ENCODE data around the gene MYO1G.
"Not testable (repeated sequence)": the region's sequence is repeated elsewhere in the genome, so short reads cannot be mapped to it uniquely, and the experiment has no call there.

The MYO1G gene

DNA sequence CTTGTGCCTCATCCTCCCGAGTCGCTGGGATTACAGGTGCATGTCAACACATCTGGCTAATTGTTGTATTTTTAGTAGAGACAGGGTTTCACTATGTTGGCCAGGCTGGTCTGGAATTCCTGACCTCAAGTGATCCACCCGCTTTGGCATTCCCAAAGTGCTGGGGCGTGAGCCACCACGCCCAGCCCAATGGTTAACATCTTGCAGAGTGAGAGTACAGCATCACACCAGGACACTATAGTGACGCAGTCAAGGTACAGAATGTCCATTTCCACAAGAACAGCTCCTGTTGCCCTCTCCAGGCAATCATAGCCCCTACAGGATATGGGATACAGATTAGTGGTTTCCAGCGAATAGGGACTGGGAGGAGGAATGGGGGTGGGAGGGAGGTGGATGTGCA lies 34.0 kb downstream of the MYO1G start:
- in situ Hi-C loops (cut with HindIII; ENCODE audit: low sequenced_read_pairs): no loop called here

GRCh38 chr7:44943631-44944030 lies 35.2 kb downstream of the MYO1G start:
- in situ Hi-C loops (cut with HindIII; ENCODE audit: low sequenced_read_pairs): no loop called here

- in situ Hi-C loops (cut with HindIII; ENCODE audit: low sequenced_read_pairs): no loop called here
Measured at GRCh38 chr7:44937426-44937825, 41.4 kb downstream of the MYO1G start.

DNA sequence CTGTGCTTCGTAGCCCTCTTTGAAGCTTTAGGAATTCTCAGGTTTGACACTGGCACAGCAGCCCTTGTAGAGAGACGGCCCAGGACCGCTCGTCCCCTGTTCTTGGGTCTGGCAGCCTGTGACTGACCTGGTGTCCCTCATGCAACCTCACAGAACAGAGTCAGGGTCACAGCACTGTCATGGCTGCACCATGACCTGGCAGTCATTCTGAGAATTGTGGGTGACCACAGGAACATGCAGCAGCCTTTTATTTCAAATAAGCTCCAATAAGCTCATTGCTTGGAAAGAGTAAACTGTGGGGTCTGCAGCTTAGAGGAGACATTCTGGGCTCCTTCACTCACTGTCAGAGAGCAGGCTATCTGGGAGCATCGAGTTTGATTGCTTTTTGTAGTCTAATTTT lies 42.5 kb downstream of the MYO1G start:
- in situ Hi-C loops (cut with HindIII; ENCODE audit: low sequenced_read_pairs): no loop called here

DNA sequence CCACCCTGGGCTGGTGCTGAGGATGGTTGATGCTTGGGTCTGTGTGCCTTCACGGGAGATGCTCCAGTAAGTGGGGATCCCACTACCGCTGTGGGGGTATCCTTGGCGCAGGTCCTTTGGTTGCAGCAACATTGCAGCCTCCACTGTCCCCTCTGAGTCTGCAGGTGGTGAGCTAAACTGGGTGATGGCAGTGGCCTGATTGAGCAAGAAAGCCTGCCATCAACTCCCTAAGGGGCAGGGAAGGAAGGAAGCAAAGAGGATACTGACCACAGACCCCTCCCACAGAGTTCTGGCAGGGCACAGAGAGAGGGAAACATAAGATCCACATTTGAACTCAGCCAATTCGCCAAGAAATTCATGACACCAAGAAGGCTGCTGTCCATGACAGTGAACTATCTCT lies 43.2 kb downstream of the MYO1G start:
- in situ Hi-C loops (cut with HindIII; ENCODE audit: low sequenced_read_pairs): no loop called here

- in situ Hi-C loops (cut with HindIII; ENCODE audit: low sequenced_read_pairs): no loop called here
Measured at GRCh38 chr7:44935016-44935415, 43.8 kb downstream of the MYO1G start.

DNA sequence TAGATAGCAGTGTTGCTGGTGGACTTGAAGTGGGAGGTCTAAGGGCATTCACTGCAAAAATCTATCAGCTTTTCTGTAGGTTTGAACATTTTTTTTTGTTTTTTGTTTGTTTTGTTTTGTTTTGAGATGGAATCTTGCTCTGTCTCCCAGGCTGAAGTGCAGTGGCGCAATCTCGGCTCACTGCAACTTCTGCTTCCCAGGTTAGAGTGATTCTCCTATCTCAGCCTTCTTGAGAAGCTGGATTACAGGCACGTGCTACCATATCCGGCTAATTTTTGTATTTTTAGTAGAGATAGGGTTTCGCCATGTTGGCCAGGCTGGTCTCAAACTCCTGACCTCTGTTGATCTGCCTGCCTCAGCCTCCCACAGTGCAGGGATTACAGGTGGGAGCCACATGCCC lies 44.3 kb downstream of the MYO1G start:
- in situ Hi-C loops (cut with HindIII; ENCODE audit: low sequenced_read_pairs): not testable (repeated sequence)

GRCh38 chr7:44930921-44931320 lies 47.9 kb downstream of the MYO1G start:
- in situ Hi-C loops (cut with HindIII; ENCODE audit: low sequenced_read_pairs): no loop called here

GRCh38 chr7:44922351-44922694 lies 56.5 kb downstream of the MYO1G start:
- in situ Hi-C loops (cut with HindIII; ENCODE audit: low sequenced_read_pairs): no loop called here

DNA sequence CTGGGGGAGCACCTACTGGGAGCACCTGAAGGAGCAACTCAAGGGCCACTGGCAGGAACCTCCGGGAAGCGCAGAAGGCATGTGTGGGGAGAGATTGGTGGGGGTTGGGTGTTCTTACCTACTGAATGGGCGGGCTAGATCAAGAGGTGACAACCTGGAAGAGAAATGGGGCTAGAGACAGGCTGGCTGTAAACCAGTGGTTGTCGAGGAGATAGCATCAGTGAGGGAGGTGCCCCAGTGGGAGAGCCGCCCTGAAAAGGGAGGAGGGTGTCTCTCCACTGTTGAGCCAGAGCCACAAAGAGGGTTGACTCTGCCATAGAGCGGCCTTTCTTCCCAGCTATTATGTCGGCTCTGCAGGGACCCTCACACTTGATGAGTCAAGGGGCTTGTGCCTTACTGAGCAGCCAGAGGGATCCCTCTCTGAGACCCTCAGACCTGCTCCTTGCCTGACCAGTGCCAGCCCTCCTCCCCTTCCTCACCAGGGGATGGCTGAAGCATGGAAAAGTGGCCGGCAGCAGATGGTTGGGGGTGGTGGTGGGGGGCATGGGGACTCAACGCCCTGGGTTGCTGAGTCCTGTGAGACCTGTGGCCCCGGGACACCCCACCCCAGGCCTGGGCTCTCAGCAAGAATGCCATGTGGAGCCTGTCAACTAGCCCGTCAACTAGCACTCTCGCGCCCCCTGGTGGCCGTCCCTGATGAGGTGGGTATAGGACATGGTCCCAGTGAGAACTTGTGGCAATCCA lies 57.0 kb downstream of the MYO1G start:
- in situ Hi-C loops (cut with HindIII; ENCODE audit: low sequenced_read_pairs): no loop called here

- in situ Hi-C loops (cut with HindIII; ENCODE audit: low sequenced_read_pairs): no loop called here
Measured at GRCh38 chr7:44920119-44920518, 58.7 kb downstream of the MYO1G start.

DNA sequence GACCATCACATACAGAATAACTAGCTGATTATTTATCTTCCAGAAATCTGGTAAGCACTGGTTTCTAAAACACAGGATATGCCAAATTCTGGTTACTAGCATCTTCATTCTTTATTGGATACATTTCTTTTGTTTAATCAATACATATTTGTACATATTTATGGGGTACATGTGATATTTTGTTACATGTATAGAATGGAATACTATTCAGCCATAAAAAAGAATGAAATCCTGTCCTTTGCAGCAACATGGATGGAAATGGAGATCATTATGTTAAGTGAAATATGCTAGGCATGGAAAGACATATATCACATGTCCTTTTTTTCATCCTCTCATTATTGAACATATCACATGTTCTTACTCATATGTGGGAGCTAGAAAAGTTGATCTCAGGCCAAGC lies 60.8 kb downstream of the MYO1G start:
- in situ Hi-C loops (cut with HindIII; ENCODE audit: low sequenced_read_pairs): no loop called here

DNA sequence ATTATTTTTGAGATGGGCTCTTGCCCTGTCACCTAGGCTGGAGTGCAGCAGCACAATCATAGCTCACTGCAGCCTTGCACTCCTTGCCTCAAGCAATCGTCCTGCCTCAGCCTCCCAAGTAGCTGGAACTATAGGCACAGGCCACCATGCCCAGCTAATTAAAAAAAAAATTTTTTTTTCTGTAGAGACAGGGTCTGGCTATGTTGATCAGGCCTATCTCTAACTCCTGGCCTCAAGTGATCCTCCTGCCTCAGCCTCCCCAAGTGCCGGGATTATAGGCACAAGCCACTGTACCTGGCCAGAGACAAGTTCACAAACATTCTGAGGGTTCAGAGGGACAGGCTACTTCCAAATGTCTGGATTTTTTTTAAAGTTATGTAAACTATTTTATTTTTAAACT lies 61.4 kb downstream of the MYO1G start:
- in situ Hi-C loops (cut with HindIII; ENCODE audit: low sequenced_read_pairs): no loop called here

DNA sequence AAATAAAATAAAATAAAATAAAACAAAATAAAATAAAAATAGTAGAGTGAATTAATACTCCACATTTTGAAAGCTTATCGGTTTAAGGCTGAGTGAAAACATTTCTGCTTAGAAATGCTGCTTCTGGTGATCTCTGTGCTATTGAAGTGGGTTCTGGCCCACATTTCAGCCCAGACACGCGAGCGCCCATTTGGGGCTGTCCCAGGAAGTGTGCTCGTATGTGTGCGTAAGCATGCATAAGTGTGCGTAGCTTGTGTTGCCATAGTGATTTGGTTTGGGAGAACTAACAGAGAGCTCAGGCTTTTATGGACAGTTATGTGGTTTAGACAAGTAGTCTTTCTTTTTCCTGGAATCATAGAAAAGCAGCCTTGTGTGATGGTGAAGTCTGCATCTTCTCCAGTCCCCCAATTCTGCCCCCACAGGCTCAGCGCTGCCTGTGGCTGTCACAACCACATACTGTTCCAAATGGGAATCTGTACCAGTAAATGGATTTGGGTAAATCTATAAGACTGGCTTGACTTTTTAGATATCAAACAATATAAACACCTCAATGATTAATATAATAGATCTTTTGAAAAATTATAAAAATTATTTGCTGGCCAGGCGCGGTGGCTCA lies 63.7 kb downstream of the MYO1G start:
- in situ Hi-C loops (cut with HindIII; ENCODE audit: low sequenced_read_pairs): no loop called here

GRCh38 chr7:44912775-44913347 lies 66.0 kb downstream of the MYO1G start:
- in situ Hi-C loops (cut with HindIII; ENCODE audit: low sequenced_read_pairs): no loop called here

Measured in DLD1 (cell line).